Subcutaneous adipose tissue (tissue), 4 donors: ENCODE measurements around the gene SLC35B1. TPM values are rescaled to one million over a fixed set of nuclear protein-coding genes. Genes with fewer than 3 reads are reported as not detected.

Experiments used
- CTCF ChIP-seq: fragments of 450-650 bp; IDR thresholded peaks from one replicate; pipeline ENCODE4 v1.5.1; 2016; ENCODE audit warnings: low read depth, mild to moderate bottlenecking, control low read depth, antibody characterized with exemption, moderate library complexity
- total RNA-seq, 4 donors: library from RNA; depleted of rRNA; stranded (reverse); fragments of >200 nt; gene quantifications; one replicate each; pipeline ENCODE4 v1.1.0, GENCODE V29; 2016

Gene SLC35B1
- total RNA-seq, 4 donors from 2014 or later: 26.8 to 42.2 (median 33.3) TPM

GRCh38 chr17:49722066-49722465 lies 14.3 kb upstream of the SLC35B1 start:
- no peak for TF ChIP-seq CTCF

- no peak for TF ChIP-seq CTCF
Observed at GRCh38 chr17:49717371-49717861, 9.7 kb upstream of the SLC35B1 start.

GRCh38 chr17:49716668-49717364 lies 9.1 kb upstream of the SLC35B1 start:
- no peak for TF ChIP-seq CTCF

- TF ChIP-seq CTCF: no peak
Observed at GRCh38 chr17:49715717-49716279, 8.0 kb upstream of the SLC35B1 start.

- no peak for TF ChIP-seq CTCF
Observed at GRCh38 chr17:49715216-49715615, 7.5 kb upstream of the SLC35B1 start.

- TF ChIP-seq CTCF: no peak
Observed at GRCh38 chr17:49708515-49709183, 885 bp upstream of the SLC35B1 start.

GRCh38 chr17:49707246-49707607 lies 537 bp downstream of the SLC35B1 start:
- TF ChIP-seq CTCF: no peak
